ENCODE data around the gene ACAP3.

The ACAP3 gene

DNA sequence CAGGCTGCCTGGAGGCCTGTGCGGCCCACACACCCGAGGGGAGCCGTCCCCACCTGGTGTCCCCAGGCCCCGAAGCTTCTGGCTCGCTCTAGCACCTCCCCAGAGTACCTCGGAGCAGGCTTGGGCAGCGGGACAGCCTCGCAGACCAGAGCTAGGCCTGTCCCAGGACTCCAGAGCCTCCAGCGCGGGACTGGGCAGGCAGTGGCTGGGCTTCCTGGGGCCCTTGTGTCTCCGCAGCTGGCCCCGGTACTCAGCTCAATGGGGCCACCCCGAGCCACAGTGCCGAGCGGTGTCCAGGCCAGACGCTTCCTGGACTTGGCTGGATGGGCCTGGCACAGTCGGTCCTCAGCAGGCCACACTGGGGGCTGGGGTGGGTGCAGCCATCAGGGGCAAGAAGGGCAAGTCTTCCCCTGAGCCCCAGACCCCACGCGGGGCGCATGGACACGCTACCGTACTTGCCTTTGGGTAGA is 22.6 kb downstream of the ACAP3 start:
- Histone ChIP-seq H3K4me1 (ENCODE audit: low read length) (peaks cover 3% of the 10 kb centered on the region; the same call in 1 of the 2 replicates), H3K27me3 (ENCODE audit: low read depth, low read length) (no peaks in the 10 kb centered on the region), H4K20me1 (ENCODE audit: insufficient read depth, low read length) (no peaks in the 10 kb centered on the region)

DNA sequence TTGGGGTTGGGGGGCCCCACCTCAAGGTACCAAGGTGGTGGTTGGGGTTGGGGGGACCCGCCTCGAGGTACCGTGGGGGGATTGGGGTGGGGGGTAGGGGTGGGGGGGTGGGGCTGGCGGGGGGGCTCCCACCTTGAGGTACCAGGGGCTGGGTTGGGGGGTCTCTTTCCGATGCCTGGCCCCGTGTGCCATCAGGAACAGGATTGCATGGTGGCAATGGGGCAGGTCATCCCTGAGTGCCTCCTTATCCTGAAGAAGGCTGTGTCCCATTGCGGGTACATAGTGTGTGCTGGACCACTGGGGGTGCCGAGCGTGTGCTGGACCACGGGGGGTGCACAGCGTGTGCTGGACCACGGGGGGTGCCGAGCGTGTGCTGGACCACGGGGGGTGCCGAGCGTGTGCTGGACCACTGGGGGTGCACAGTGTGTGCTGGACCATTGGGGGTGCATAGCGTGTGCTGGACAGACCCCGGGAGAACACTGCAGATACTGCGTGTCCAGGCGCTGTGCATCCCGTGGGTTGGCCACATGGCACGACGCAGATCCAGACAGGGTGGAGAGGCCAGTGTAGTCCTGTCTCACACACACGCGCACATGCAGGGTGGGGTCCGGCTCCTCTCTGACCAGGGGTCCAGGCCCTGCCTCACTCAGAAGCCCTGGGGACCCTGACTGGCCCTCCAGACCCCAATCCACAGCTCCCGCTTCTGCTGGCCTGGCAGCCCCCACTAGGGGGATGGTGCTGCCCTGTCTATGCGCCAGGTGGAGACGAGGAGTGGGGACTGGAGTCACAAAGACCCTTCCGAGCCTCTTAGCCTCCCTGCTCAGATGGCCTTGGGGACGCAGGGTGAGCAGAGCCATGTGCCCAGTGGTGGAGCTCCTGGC is 23.3 kb downstream of the ACAP3 start:
- H3K4me1 ChIP-seq (ENCODE audit: low read length): peaks cover 3% of the 10 kb centered on the region; the same call in 1 of the 2 replicates
- H3K9me3 ChIP-seq (ENCODE audit: insufficient read depth, low read length): no peaks in the 10 kb centered on the region
- no peak overlapping the region for H3K4me3 ChIP-seq (ENCODE audit: low read length)
- H3K27ac ChIP-seq (ENCODE audit: low read length): no peak overlapping the region
- no peaks in the 10 kb centered on the region for H3K79me2 ChIP-seq (ENCODE audit: low read length)
- TF ChIP-seq EZH2phosphoT487 (IDR thresholded peaks at IDR 0.05; ENCODE audit: low read depth): no peak
- TF ChIP-seq, protein P1, sequence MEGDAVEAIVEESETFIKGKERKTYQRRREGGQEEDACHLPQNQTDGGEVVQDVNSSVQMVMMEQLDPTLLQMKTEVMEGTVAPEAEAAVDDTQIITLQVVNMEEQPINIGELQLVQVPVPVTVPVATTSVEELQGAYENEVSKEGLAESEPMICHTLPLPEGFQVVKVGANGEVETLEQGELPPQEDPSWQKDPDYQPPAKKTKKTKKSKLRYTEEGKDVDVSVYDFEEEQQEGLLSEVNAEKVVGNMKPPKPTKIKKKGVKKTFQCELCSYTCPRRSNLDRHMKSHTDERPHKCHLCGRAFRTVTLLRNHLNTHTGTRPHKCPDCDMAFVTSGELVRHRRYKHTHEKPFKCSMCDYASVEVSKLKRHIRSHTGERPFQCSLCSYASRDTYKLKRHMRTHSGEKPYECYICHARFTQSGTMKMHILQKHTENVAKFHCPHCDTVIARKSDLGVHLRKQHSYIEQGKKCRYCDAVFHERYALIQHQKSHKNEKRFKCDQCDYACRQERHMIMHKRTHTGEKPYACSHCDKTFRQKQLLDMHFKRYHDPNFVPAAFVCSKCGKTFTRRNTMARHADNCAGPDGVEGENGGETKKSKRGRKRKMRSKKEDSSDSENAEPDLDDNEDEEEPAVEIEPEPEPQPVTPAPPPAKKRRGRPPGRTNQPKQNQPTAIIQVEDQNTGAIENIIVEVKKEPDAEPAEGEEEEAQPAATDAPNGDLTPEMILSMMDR (IDR thresholded peaks at IDR 0.05; ENCODE audit: low read depth, low read length): no peak
- no peak overlapping the region for H3K4me2 ChIP-seq (ENCODE audit: low read length)
- H3K27me3 ChIP-seq (ENCODE audit: low read depth, low read length): no peaks in the 10 kb centered on the region
- no peaks in the 10 kb centered on the region for H4K20me1 ChIP-seq (ENCODE audit: insufficient read depth, low read length)
- H3K9ac ChIP-seq (ENCODE audit: low read length): no peak overlapping the region
- H3K36me3 ChIP-seq (replicated peaks; ENCODE audit: low read depth, low read length): no peaks in the 10 kb centered on the region
- no peak overlapping the region for H2AFZ ChIP-seq (ENCODE audit: low read depth, low read length)

More for the DNA sequence above, 22.6 kb downstream of the ACAP3 start:
- Histone ChIP-seq H3K79me2 (ENCODE audit: low read length) (no peaks in the 10 kb centered on the region), H3K9me3 (ENCODE audit: insufficient read depth, low read length) (no peaks in the 10 kb centered on the region), H3K27ac (ENCODE audit: low read length) (no peak overlapping the region), H3K36me3 (replicated peaks; ENCODE audit: low read depth, low read length) (no peaks in the 10 kb centered on the region), H3K4me2 (ENCODE audit: low read length) (no peak overlapping the region), H3K9ac (ENCODE audit: low read length) (no peak overlapping the region), H2AFZ (ENCODE audit: low read depth, low read length) (no peak overlapping the region), H3K4me3 (ENCODE audit: low read length) (no peak overlapping the region)
- TF ChIP-seq EZH2phosphoT487 (IDR thresholded peaks at IDR 0.05; ENCODE audit: low read depth): no peak
- TF ChIP-seq, protein P1 (IDR thresholded peaks at IDR 0.05; ENCODE audit: low read depth, low read length): no peak

DNA sequence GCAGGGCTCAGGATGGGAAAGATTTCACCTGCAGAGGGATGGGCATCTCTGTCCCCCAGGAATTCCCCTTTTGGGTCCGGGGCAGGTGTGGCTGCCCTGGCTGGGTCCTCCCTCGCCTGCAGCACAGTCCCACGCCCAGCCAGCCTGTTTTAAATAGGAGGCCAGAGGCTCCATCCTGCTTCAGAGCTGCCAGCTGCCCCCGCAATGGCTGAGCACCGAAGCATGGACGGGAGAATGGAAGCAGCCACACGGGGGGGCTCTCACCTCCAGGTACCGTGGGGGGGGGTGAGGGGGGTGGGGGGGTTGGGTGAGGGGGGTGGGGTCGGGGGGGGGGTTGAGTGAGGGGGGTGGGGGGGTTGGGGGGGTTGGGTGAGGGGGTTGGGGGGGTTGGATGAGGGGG is 23.9 kb downstream of the ACAP3 start:
- Histone ChIP-seq H3K9ac (ENCODE audit: low read length) (no peak overlapping the region), H3K9me3 (ENCODE audit: insufficient read depth, low read length) (no peaks in the 10 kb centered on the region), H4K20me1 (ENCODE audit: insufficient read depth, low read length) (no peaks in the 10 kb centered on the region), H3K4me1 (ENCODE audit: low read length) (peaks cover 3% of the 10 kb centered on the region; the same call in 1 of the 2 replicates), H3K4me3 (ENCODE audit: low read length) (no peak overlapping the region), H3K27ac (ENCODE audit: low read length) (no peak overlapping the region), H3K79me2 (ENCODE audit: low read length) (no peaks in the 10 kb centered on the region), H3K36me3 (replicated peaks; ENCODE audit: low read depth, low read length) (no peaks in the 10 kb centered on the region), H2AFZ (ENCODE audit: low read depth, low read length) (no peak overlapping the region), H3K4me2 (ENCODE audit: low read length) (no peak overlapping the region), H3K27me3 (ENCODE audit: low read depth, low read length) (no peaks in the 10 kb centered on the region)
- no peak for TF ChIP-seq EZH2phosphoT487 (IDR thresholded peaks at IDR 0.05; ENCODE audit: low read depth)
- TF ChIP-seq, protein P1 (IDR thresholded peaks at IDR 0.05; ENCODE audit: low read depth, low read length): no peak

DNA sequence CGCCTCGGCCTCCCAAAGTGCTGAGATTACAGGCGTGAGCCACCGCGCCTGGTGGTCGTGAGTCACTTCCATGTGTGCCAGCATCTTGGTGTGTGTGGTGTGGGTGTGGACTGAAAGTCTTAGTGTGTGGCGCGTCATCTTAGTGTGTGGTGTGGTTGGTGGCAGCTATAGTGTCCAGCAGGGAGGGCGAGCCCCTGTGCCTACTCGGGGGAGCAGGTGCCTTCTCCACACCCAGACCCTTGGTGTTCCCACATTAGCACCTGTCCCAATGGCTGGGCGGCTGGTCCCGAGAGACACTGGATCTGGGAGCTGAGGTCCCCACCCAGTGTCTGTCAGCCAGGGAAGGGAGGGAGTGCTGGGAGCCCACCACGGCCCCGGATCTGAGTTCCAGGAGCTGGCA is 24.7 kb downstream of the ACAP3 start:
- peaks cover 3% of the 10 kb centered on the region; the same call in 1 of the 2 replicates for H3K4me1 ChIP-seq (ENCODE audit: low read length)
- TF ChIP-seq EZH2phosphoT487 (IDR thresholded peaks at IDR 0.05; ENCODE audit: low read depth): no peak
- TF ChIP-seq, protein P1 (IDR thresholded peaks at IDR 0.05; ENCODE audit: low read depth, low read length): no peak

More for the DNA sequence above, 24.7 kb downstream of the ACAP3 start:
- Histone ChIP-seq H3K9ac (ENCODE audit: low read length) (no peak overlapping the region), H3K79me2 (ENCODE audit: low read length) (no peaks in the 10 kb centered on the region), H2AFZ (ENCODE audit: low read depth, low read length) (no peak overlapping the region), H3K9me3 (ENCODE audit: insufficient read depth, low read length) (no peaks in the 10 kb centered on the region), H4K20me1 (ENCODE audit: insufficient read depth, low read length) (no peaks in the 10 kb centered on the region), H3K4me2 (ENCODE audit: low read length) (no peak overlapping the region), H3K4me3 (ENCODE audit: low read length) (no peak overlapping the region), H3K27me3 (ENCODE audit: low read depth, low read length) (no peaks in the 10 kb centered on the region), H3K36me3 (replicated peaks; ENCODE audit: low read depth, low read length) (no peaks in the 10 kb centered on the region), H3K27ac (ENCODE audit: low read length) (no peak overlapping the region)

All from OCI-LY3 (cell line).